ENCODE data around the gene MICB. TPM values are rescaled to one million over a fixed set of nuclear protein-coding genes. Genes with fewer than 3 reads are reported as not detected.
A peak's percentile ranks its signal among the peaks of the same experiment; 100 is the strongest.

MICB gene
- total RNA-seq, 1 donor from 2014 or later, result 5.8 TPM

DNA sequence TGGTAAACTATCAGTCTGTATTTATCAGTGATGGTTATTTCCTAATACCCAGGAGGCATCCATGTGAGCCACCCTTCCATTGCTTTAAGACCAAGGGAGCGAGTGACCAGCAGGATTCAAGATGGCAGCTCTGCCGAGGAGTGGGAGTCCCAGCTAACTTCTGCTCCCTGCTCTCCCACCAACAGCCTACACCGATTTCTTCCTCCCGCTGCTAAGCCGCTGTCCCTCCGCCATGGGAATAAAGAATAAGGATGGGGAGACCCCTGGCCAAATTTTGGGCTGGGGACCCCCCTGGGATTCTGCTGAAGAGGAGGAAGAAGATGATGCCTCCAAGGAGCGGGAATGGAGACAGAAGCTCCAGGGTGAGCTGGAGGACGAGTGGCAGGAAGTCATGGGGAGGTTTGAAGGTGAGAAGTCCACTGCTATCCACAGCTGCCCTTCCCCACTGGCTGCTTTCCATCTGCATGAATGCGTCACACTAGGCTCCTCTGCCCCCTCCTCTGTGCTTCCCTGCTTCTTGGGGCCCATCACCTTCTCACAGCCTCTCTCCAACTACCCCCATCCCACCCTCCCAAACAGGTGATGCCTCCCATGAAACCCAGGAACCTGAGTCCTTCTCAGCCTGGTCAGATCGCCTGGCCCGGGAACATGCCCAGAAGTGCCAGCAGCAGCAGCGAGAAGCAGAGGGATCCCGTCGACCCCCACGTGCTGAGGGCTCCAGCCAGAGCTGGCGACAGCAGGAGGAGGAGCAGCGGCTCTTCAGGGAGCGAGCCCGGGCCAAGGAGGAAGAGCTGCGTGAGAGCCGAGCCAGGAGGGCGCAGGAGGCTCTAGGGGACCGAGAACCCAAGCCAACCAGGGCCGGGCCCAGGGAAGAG is 59.7 kb downstream of the MICB start:
- Mint-ChIP-seq H3K27me3 (ENCODE audit: low read depth, unreplicated experiment) (no peaks in the 10 kb centered on the region), H3K36me3 (ENCODE audit: low read depth, unreplicated experiment) (peaks cover 19% of the 10 kb centered on the region), H3K9me3 (ENCODE audit: unreplicated experiment) (peaks cover 2% of the 10 kb centered on the region), H3K4me3 (ENCODE audit: unreplicated experiment) (no peak overlapping the region), H3K27ac (ENCODE audit: unreplicated experiment) (no peak overlapping the region), H3K4me1 (ENCODE audit: low read depth, unreplicated experiment) (peaks cover 29% of the 10 kb centered on the region)
- no peak for TF ChIP-seq EZH2 (IDR thresholded peaks at IDR 0.05; ENCODE audit: insufficient read depth, low read length)
- TF ChIP-seq, protein P1, sequence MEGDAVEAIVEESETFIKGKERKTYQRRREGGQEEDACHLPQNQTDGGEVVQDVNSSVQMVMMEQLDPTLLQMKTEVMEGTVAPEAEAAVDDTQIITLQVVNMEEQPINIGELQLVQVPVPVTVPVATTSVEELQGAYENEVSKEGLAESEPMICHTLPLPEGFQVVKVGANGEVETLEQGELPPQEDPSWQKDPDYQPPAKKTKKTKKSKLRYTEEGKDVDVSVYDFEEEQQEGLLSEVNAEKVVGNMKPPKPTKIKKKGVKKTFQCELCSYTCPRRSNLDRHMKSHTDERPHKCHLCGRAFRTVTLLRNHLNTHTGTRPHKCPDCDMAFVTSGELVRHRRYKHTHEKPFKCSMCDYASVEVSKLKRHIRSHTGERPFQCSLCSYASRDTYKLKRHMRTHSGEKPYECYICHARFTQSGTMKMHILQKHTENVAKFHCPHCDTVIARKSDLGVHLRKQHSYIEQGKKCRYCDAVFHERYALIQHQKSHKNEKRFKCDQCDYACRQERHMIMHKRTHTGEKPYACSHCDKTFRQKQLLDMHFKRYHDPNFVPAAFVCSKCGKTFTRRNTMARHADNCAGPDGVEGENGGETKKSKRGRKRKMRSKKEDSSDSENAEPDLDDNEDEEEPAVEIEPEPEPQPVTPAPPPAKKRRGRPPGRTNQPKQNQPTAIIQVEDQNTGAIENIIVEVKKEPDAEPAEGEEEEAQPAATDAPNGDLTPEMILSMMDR (IDR thresholded peaks at IDR 0.05; ENCODE audit: insufficient read depth, low read depth, low read length), result no peak
- H3K9me3 ChIP-seq (ENCODE audit: insufficient read depth, low read depth, low read length), result no peaks in the 10 kb centered on the region
- H3K79me2 ChIP-seq (ENCODE audit: insufficient read depth, low read length), result peaks cover 4% of the 10 kb centered on the region
- DNase-seq (ENCODE audit: low read depth) (no peak), FAIRE-seq (no peak)
- no peak overlapping the region for H3K27ac ChIP-seq (ENCODE audit: low read depth, low read length)
- no peak overlapping the region for H3K9ac ChIP-seq (ENCODE audit: low read length)
- H3K4me3 ChIP-seq (ENCODE audit: insufficient read depth, low read depth, low read length), result no peak overlapping the region
- H3K36me3 ChIP-seq (ENCODE audit: insufficient read depth, low read length), result peaks cover 7% of the 10 kb centered on the region
- H3K27me3 ChIP-seq (ENCODE audit: insufficient read depth, low read length), result no peaks in the 10 kb centered on the region
- no peaks in the 10 kb centered on the region for H4K20me1 ChIP-seq (ENCODE audit: insufficient read depth, low read length)
- peaks cover 29% of the 10 kb centered on the region for H3K4me1 ChIP-seq (ENCODE audit: insufficient read depth, low read length)
- no peak overlapping the region for H3K4me2 ChIP-seq (ENCODE audit: low read length)
- H2AFZ ChIP-seq (ENCODE audit: low read depth, low read length), result no peak overlapping the region

DNA sequence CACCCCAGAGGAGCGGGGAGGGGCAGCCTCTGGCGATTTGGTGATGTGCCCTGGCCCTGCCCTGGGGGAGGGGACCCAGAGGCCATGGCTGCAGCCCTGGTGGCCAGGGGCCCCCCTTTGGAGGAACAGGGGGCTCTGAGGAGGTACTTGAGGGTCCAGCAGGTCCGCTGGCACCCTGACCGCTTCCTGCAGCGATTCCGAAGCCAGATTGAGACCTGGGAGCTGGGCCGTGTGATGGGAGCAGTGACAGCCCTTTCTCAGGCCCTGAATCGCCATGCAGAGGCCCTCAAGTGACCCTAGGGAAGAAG is 60.3 kb downstream of the MICB start:
- DNase-seq (ENCODE audit: low read depth) (no peak), FAIRE-seq (no peak)
- Histone ChIP-seq H3K27me3 (ENCODE audit: insufficient read depth, low read length) (no peaks in the 10 kb centered on the region), H3K4me1 (ENCODE audit: insufficient read depth, low read length) (peaks cover 29% of the 10 kb centered on the region), H3K9me3 (ENCODE audit: insufficient read depth, low read depth, low read length) (no peaks in the 10 kb centered on the region), H3K4me3 (ENCODE audit: insufficient read depth, low read depth, low read length) (no peak overlapping the region), H3K36me3 (ENCODE audit: insufficient read depth, low read length) (peaks cover 5% of the 10 kb centered on the region), H4K20me1 (ENCODE audit: insufficient read depth, low read length) (no peaks in the 10 kb centered on the region), H2AFZ (ENCODE audit: low read depth, low read length) (no peak overlapping the region), H3K79me2 (ENCODE audit: insufficient read depth, low read length) (peaks cover 4% of the 10 kb centered on the region), H3K9ac (ENCODE audit: low read length) (no peak overlapping the region), H3K27ac (ENCODE audit: low read depth, low read length) (no peak overlapping the region), H3K4me2 (ENCODE audit: low read length) (no peak overlapping the region)
- peaks cover 32% of the 10 kb centered on the region for H3K4me1 Mint-ChIP-seq (ENCODE audit: low read depth, unreplicated experiment)
- peaks cover 19% of the 10 kb centered on the region for H3K36me3 Mint-ChIP-seq (ENCODE audit: low read depth, unreplicated experiment)
- no peak overlapping the region for H3K4me3 Mint-ChIP-seq (ENCODE audit: unreplicated experiment)
- H3K27me3 Mint-ChIP-seq (ENCODE audit: low read depth, unreplicated experiment), result no peaks in the 10 kb centered on the region
- no peak for TF ChIP-seq EZH2 (IDR thresholded peaks at IDR 0.05; ENCODE audit: insufficient read depth, low read length)
- peaks cover 2% of the 10 kb centered on the region for H3K9me3 Mint-ChIP-seq (ENCODE audit: unreplicated experiment)
- no peak overlapping the region for H3K27ac Mint-ChIP-seq (ENCODE audit: unreplicated experiment)

DNA sequence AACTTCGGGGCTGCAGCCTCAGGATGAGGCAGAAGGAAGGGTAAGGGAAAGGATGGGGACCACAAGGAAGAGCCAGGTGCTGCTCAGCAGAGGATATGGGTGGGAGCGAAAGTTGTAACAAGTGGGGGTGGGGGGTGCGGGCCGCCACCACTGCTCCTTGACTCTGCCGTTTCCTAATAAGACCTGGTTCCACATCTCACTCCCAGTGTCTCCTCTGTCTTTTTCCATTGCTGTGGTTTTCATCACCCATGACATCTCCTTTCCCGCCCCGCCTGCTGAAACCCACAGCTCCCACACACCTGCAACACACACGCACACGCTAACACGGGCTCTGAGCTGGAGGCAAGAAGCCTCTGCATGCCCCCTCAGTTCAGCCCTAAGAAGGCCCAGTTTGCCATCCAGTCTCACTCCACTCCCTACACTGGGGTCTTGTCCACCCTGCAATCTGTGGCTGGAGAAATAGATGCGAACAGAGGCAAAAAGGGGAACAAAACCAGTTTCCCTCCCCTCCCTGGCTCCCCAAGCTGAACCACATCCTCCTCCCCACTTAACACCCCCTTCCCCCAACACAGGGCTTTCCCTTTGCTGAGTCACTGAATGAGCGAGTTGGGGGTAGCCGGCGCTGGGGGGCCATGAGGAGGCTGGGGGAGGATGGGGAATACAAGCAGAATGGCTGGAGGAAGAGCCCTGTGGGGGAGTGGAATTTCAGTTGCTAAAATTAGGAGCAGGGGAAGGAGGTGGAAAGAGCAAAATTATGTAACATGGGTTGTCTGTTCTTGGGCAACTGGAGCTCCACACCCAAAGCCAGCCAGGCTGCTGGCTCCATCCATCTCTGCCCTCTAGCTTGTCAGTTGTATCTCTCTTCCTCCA is 60.9 kb downstream of the MICB start:
- DNase-seq (ENCODE audit: low read depth), result no peak
- Mint-ChIP-seq H3K27me3 (ENCODE audit: low read depth, unreplicated experiment) (no peaks in the 10 kb centered on the region), H3K27ac (ENCODE audit: unreplicated experiment) (peak overlapping the region; percentile 96), H3K4me1 (ENCODE audit: low read depth, unreplicated experiment) (peaks cover 35% of the 10 kb centered on the region), H3K4me3 (ENCODE audit: unreplicated experiment) (peak overlapping the region; percentile 71), H3K36me3 (ENCODE audit: low read depth, unreplicated experiment) (peaks cover 21% of the 10 kb centered on the region), H3K9me3 (ENCODE audit: unreplicated experiment) (peaks cover 2% of the 10 kb centered on the region)
- Histone ChIP-seq H2AFZ (ENCODE audit: low read depth, low read length) (no peak overlapping the region), H3K9ac (ENCODE audit: low read length) (peak overlapping the region; percentile 40), H3K36me3 (ENCODE audit: insufficient read depth, low read length) (peaks cover 4% of the 10 kb centered on the region), H3K4me1 (ENCODE audit: insufficient read depth, low read length) (peaks cover 29% of the 10 kb centered on the region), H4K20me1 (ENCODE audit: insufficient read depth, low read length) (no peaks in the 10 kb centered on the region), H3K4me2 (ENCODE audit: low read length) (peak overlapping the region; percentile 72), H3K27ac (ENCODE audit: low read depth, low read length) (peak overlapping the region; percentile 61), H3K79me2 (ENCODE audit: insufficient read depth, low read length) (peaks cover 4% of the 10 kb centered on the region), H3K4me3 (ENCODE audit: insufficient read depth, low read depth, low read length) (no peak overlapping the region), H3K27me3 (ENCODE audit: insufficient read depth, low read length) (no peaks in the 10 kb centered on the region), H3K9me3 (ENCODE audit: insufficient read depth, low read depth, low read length) (no peaks in the 10 kb centered on the region)
- TF ChIP-seq, protein P1 (IDR thresholded peaks at IDR 0.05; ENCODE audit: insufficient read depth, low read depth, low read length), result no peak
- no peak for TF ChIP-seq EZH2 (IDR thresholded peaks at IDR 0.05; ENCODE audit: insufficient read depth, low read length)
- no peak for FAIRE-seq
